ENCODE results near the gene UGP2.

- TF ChIP-seq POLR2A (IDR thresholded peaks at IDR 0.05) = no peak
- TF ChIP-seq, protein P1, sequence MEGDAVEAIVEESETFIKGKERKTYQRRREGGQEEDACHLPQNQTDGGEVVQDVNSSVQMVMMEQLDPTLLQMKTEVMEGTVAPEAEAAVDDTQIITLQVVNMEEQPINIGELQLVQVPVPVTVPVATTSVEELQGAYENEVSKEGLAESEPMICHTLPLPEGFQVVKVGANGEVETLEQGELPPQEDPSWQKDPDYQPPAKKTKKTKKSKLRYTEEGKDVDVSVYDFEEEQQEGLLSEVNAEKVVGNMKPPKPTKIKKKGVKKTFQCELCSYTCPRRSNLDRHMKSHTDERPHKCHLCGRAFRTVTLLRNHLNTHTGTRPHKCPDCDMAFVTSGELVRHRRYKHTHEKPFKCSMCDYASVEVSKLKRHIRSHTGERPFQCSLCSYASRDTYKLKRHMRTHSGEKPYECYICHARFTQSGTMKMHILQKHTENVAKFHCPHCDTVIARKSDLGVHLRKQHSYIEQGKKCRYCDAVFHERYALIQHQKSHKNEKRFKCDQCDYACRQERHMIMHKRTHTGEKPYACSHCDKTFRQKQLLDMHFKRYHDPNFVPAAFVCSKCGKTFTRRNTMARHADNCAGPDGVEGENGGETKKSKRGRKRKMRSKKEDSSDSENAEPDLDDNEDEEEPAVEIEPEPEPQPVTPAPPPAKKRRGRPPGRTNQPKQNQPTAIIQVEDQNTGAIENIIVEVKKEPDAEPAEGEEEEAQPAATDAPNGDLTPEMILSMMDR (IDR thresholded peaks at IDR 0.05) = no peak
Observed at GRCh38 chr2:63875131-63875527, 33.4 kb downstream of the UGP2 start.

Data from Peyer's patch (tissue), 4 donors.